Gastrocnemius medialis (tissue), 4 donors: Measurements from ENCODE around the gene SLC30A7.

ENCODE experiments used
- CTCF ChIP-seq, 5 experiments: fragments of 450-650 bp in 3 of 5; fragments of 200-600 bp in 2 of 5; sonication (generic) in 2 of 5; IDR thresholded peaks in 4 of 5; conservative IDR thresholded peaks in 1 of 5; 1 replicate in 4 of 5; 2 replicates in 1 of 5; pipeline ENCODE4 v1.5.1; 2016 to 2019; ENCODE audit warnings: antibody characterized with exemption in 5 of 5, mild to moderate bottlenecking in 3 of 5, moderate library complexity in 3 of 5
- POLR2A ChIP-seq, 2 donors: fragments of 450-650 bp; IDR thresholded peaks; one replicate each; pipeline ENCODE4 v1.6.1; 2017; ENCODE audit warnings: antibody characterized with exemption in 2 of 2, mild to moderate bottlenecking in 2 of 2, moderate library complexity in 2 of 2

GRCh38 chr1:100896481-100896982 lies 642 bp downstream of the SLC30A7 start:
- TF ChIP-seq POLR2A (IDR thresholded peaks at IDR 0.05) (no peak), CTCF (IDR thresholded peaks at IDR 0.05 in 4 of 5, conservative IDR thresholded peaks at IDR 0.05 in 1 of 5) (no peak)
